Thyroid gland (tissue), 4 donors: ENCODE data around the gene CTLA4. TPM values are rescaled to one million over a fixed set of nuclear protein-coding genes. Genes with fewer than 3 reads are reported as not detected.

Source experiments
- DNase-seq, 2 donors: peaks; one replicate each; pipeline ENCODE4 v3.0.0-alpha.2; 2019
- H3K27ac ChIP-seq, 3 donors: fragments of 200-600 bp; sonication (generic); 1 replicate in 2 of 3; 2 replicates in 1 of 3; pipeline ENCODE4 v1.5.1; 2016 to 2019; ENCODE audit warnings: mild to moderate bottlenecking in 1 of 3, moderate library complexity in 1 of 3
- H3K27me3 ChIP-seq: fragments of 200-600 bp; sonication (generic); one replicate; pipeline ENCODE4 v1.5.1; 2019
- H3K36me3 ChIP-seq, 2 donors: fragments of 200-600 bp; sonication (generic); one replicate each; pipeline ENCODE4 v1.5.1; 2016 to 2019
- H3K4me1 ChIP-seq, 2 donors: fragments of 200-600 bp; sonication (generic); one replicate each; pipeline ENCODE4 v1.5.1; 2017 to 2019
- H3K4me3 ChIP-seq, 3 donors: fragments of 200-600 bp; sonication (generic); replicated peaks in 1 of 3; 1 replicate in 2 of 3; 2 replicates in 1 of 3; pipeline ENCODE4 v1.5.1; 2016; ENCODE audit warnings: mild to moderate bottlenecking in 1 of 3
- H3K9me3 ChIP-seq: fragments of 200-600 bp; sonication (generic); one replicate; pipeline ENCODE4 v1.5.1; 2017
- CTCF ChIP-seq, 6 experiments: fragments of 200-600 bp in 3 of 6; fragments of 450-650 bp in 3 of 6; sonication (generic) in 3 of 6; IDR thresholded peaks; one replicate each; pipeline ENCODE4 v1.5.1; 2016 to 2019; ENCODE audit warnings: antibody characterized with exemption in 6 of 6, mild to moderate bottlenecking in 2 of 6, inconsistent platforms in 1 of 6, moderate library complexity in 1 of 6
- POLR2A ChIP-seq, 2 donors: fragments of 450-650 bp; IDR thresholded peaks; one replicate each; pipeline ENCODE4 v1.6.1; 2017; ENCODE audit warnings: antibody characterized with exemption in 2 of 2, mild to moderate bottlenecking in 2 of 2, moderate library complexity in 1 of 2
- WGBS, 2 donors: methylation state at CpG; one replicate each; pipeline ENCODE4 v1.1.5; 2017; 5-methylcytosine and 5-hydroxymethylcytosine counted together
- intact Hi-C: fragments of 100-400 bp; cut with DNase I; formaldehyde crosslinking; loops from one replicate; pipeline ENCODE4 v1.15.1; 2023
- total RNA-seq, 4 donors: library from RNA; depleted of rRNA; stranded (reverse); fragments of >200 nt; gene quantifications; one replicate each; pipeline ENCODE4 v1.2.3, GENCODE V29; 2016

Gene CTLA4
- total RNA-seq, 4 donors from 2014 or later, result 0.33 to 1.5 TPM; not detected in 2

- 84 to 87% methylated on average over 8 of the region's 8 CpGs for WGBS, 2 donors
- no peaks in the 10 kb centered on the region for H3K9me3 ChIP-seq
- no peak for DNase-seq
Measured at GRCh38 chr2:203913947-203914346, 46.4 kb downstream of the CTLA4 start.

GRCh38 chr2:203914546-203915182 is 47.1 kb downstream of the CTLA4 start:
- intact Hi-C loops, result no loop called here
- H3K27ac ChIP-seq, result no peak overlapping the region

More at GRCh38 chr2:203913947-203914346, 46.4 kb downstream of the CTLA4 start:
- Histone ChIP-seq H3K4me1 (no peaks in the 10 kb centered on the region), H3K4me3 (no peak overlapping the region), H3K36me3 (no peaks in the 10 kb centered on the region), H3K27ac (no peak overlapping the region), H3K27me3 (no peaks in the 10 kb centered on the region)
- intact Hi-C loops, result no loop called here
- no peak for TF ChIP-seq POLR2A (IDR thresholded peaks at IDR 0.05)
- no peak for TF ChIP-seq CTCF (IDR thresholded peaks at IDR 0.05)

GRCh38 chr2:203915256-203915655 is 47.7 kb downstream of the CTLA4 start:
- Histone ChIP-seq H3K36me3 (no peaks in the 10 kb centered on the region), H3K27ac (no peak overlapping the region), H3K9me3 (no peaks in the 10 kb centered on the region), H3K27me3 (no peaks in the 10 kb centered on the region), H3K4me1 (no peaks in the 10 kb centered on the region), H3K4me3 (no peak overlapping the region)
- no peak for DNase-seq
- no peak for TF ChIP-seq POLR2A (IDR thresholded peaks at IDR 0.05)
- TF ChIP-seq CTCF (IDR thresholded peaks at IDR 0.05), result no peak
- WGBS, 2 donors, result 69 to 75% methylated on average over 7 of the region's 7 CpGs
- intact Hi-C loops, result no loop called here

More at GRCh38 chr2:203914546-203915182, 47.1 kb downstream of the CTLA4 start:
- 69 to 75% methylated on average over 8 of the region's 8 CpGs for WGBS, 2 donors
- Histone ChIP-seq H3K36me3 (no peaks in the 10 kb centered on the region), H3K27me3 (no peaks in the 10 kb centered on the region), H3K9me3 (no peaks in the 10 kb centered on the region), H3K4me1 (no peaks in the 10 kb centered on the region), H3K4me3 (no peak overlapping the region)
- DNase-seq, result no peak
- TF ChIP-seq POLR2A (IDR thresholded peaks at IDR 0.05) (no peak), CTCF (IDR thresholded peaks at IDR 0.05) (no peak)

GRCh38 chr2:203916756-203917155 is 49.2 kb downstream of the CTLA4 start:
- H3K36me3 ChIP-seq, result no peaks in the 10 kb centered on the region
- H3K27ac ChIP-seq, result no peak overlapping the region
- no peak for DNase-seq
- H3K4me1 ChIP-seq, result no peaks in the 10 kb centered on the region
- TF ChIP-seq POLR2A (IDR thresholded peaks at IDR 0.05) (no peak), CTCF (IDR thresholded peaks at IDR 0.05) (no peak)
- intact Hi-C loops, result no loop called here
- no peaks in the 10 kb centered on the region for H3K9me3 ChIP-seq
- H3K4me3 ChIP-seq, result no peak overlapping the region
- H3K27me3 ChIP-seq, result no peaks in the 10 kb centered on the region

GRCh38 chr2:203918264-203918663 is 50.7 kb downstream of the CTLA4 start:
- intact Hi-C loops, result no loop called here
- Histone ChIP-seq H3K4me3 (no peak overlapping the region), H3K27me3 (no peaks in the 10 kb centered on the region), H3K36me3 (no peaks in the 10 kb centered on the region), H3K4me1 (no peaks in the 10 kb centered on the region), H3K27ac (no peak overlapping the region), H3K9me3 (no peaks in the 10 kb centered on the region)
- TF ChIP-seq POLR2A (IDR thresholded peaks at IDR 0.05), result no peak
- no peak for TF ChIP-seq CTCF (IDR thresholded peaks at IDR 0.05)
- no peak for DNase-seq
- 52 to 60% methylated on average over 7 of the region's 7 CpGs for WGBS, 2 donors
